ENCODE data around the gene JPH2.

The JPH2 gene

GRCh38 chr20:44138867-44139266 lies 48.1 kb downstream of the JPH2 start:
- TF ChIP-seq ZC3H10 (CRISPR knock-in tag; IDR thresholded peaks at IDR 0.05) (no peak), CSDC2 (CRISPR knock-in tag; IDR thresholded peaks at IDR 0.05) (no peak), ZNF70 (CRISPR knock-in tag; IDR thresholded peaks at IDR 0.05) (no peak), OSR1 (CRISPR knock-in tag; IDR thresholded peaks at IDR 0.05) (no peak), CREB5 (CRISPR knock-in tag; IDR thresholded peaks at IDR 0.05; ENCODE audit: low read depth) (no peak), ZNF8 (CRISPR knock-in tag; IDR thresholded peaks at IDR 0.05) (no peak), TOX (CRISPR knock-in tag; IDR thresholded peaks at IDR 0.05; ENCODE audit: borderline replicate concordance) (no peak), ARNTL (CRISPR knock-in tag; IDR thresholded peaks at IDR 0.05; ENCODE audit: borderline replicate concordance, low read depth) (no peak), SNAI2 (CRISPR knock-in tag; IDR thresholded peaks at IDR 0.05) (no peak), GLIS3 (CRISPR knock-in tag; IDR thresholded peaks at IDR 0.05) (no peak), TSHZ2 (CRISPR knock-in tag; IDR thresholded peaks at IDR 0.05) (no peak), TCF4 (CRISPR knock-in tag; IDR thresholded peaks at IDR 0.05; ENCODE audit: borderline replicate concordance) (no peak), ZNF565 (CRISPR knock-in tag; conservative IDR thresholded peaks at IDR 0.05; ENCODE audit: low read depth) (no peak), CSRNP3 (CRISPR knock-in tag; IDR thresholded peaks at IDR 0.05) (no peak)
- ATAC-seq: no peak

GRCh38 chr20:44137266-44137801 lies 49.7 kb downstream of the JPH2 start:
- no peak for TF ChIP-seq PATZ1 (CRISPR knock-in tag; IDR thresholded peaks at IDR 0.05; ENCODE audit: borderline replicate concordance)
- no peak for TF ChIP-seq ZNF8 (CRISPR knock-in tag; IDR thresholded peaks at IDR 0.05)
- TF ChIP-seq CSDC2 (CRISPR knock-in tag; IDR thresholded peaks at IDR 0.05): no peak
- no peak for TF ChIP-seq ISL1 (CRISPR knock-in tag; IDR thresholded peaks at IDR 0.05)
- no peak for TF ChIP-seq ZFP3 (CRISPR knock-in tag; IDR thresholded peaks at IDR 0.05)
- TF ChIP-seq SNAI2 (CRISPR knock-in tag; IDR thresholded peaks at IDR 0.05): no peak
- TF ChIP-seq BACH2 (CRISPR knock-in tag; IDR thresholded peaks at IDR 0.05; ENCODE audit: borderline replicate concordance): no peak
- no peak for TF ChIP-seq ARNTL (CRISPR knock-in tag; IDR thresholded peaks at IDR 0.05; ENCODE audit: borderline replicate concordance, low read depth)
- no peak for TF ChIP-seq ZNF70 (CRISPR knock-in tag; IDR thresholded peaks at IDR 0.05)
- TF ChIP-seq ZFP30 (CRISPR knock-in tag; IDR thresholded peaks at IDR 0.05): no peak
- TF ChIP-seq TCF4 (CRISPR knock-in tag; IDR thresholded peaks at IDR 0.05; ENCODE audit: borderline replicate concordance): no peak
- peak; percentile 67 for ATAC-seq

- TF ChIP-seq CREB5 (CRISPR knock-in tag; IDR thresholded peaks at IDR 0.05; ENCODE audit: low read depth): no peak
- TF ChIP-seq ARNTL (CRISPR knock-in tag; IDR thresholded peaks at IDR 0.05; ENCODE audit: borderline replicate concordance, low read depth): no peak
- no peak for TF ChIP-seq ZFP30 (CRISPR knock-in tag; IDR thresholded peaks at IDR 0.05)
- TF ChIP-seq ZNF8 (CRISPR knock-in tag; IDR thresholded peaks at IDR 0.05): no peak
- TF ChIP-seq ZFP3 (CRISPR knock-in tag; IDR thresholded peaks at IDR 0.05): no peak
- TF ChIP-seq BACH2 (CRISPR knock-in tag; IDR thresholded peaks at IDR 0.05; ENCODE audit: borderline replicate concordance): no peak
- no peak for TF ChIP-seq PATZ1 (CRISPR knock-in tag; IDR thresholded peaks at IDR 0.05; ENCODE audit: borderline replicate concordance)
- no peak for ATAC-seq
Observed at GRCh38 chr20:44136579-44137265, 50.3 kb downstream of the JPH2 start.
